Heart left ventricle (tissue), 16 donors: ENCODE data around the gene UVRAG. TPM values are rescaled to one million over a fixed set of nuclear protein-coding genes. Genes with fewer than 3 reads are reported as not detected.

Experiments used
- ATAC-seq, 4 donors: fragments of 200-7000 bp; cut with Tn5 transposase; one replicate each; pipeline ENCODE4 v1.9.1; 2020 to 2022; ENCODE audit warnings: moderate library complexity in 4 of 4, mild to moderate bottlenecking in 3 of 4, moderate number of reproducible peaks in 1 of 4
- DNase-seq, 5 donors: peaks; one replicate each; pipeline ENCODE4 v3.0.0-alpha.2; 2020
- H3K27ac ChIP-seq, 12 donors: fragments of 200-600 bp; sonication (generic) in 4 of 12; one replicate each; pipeline versions ENCODE4 v1.5.0 to v1.8.0; 2016 to 2022; ENCODE audit warnings: mild to moderate bottlenecking in 2 of 12
- H3K27me3 ChIP-seq, 9 donors: fragments of 200-600 bp; sonication (generic) in 2 of 9; one replicate each; pipeline versions ENCODE4 v1.5.1 to v1.8.0; 2016 to 2022; ENCODE audit warnings: mild to moderate bottlenecking in 3 of 9
- H3K36me3 ChIP-seq, 9 donors: fragments of 200-600 bp; sonication (generic) in 2 of 9; one replicate each; pipeline versions ENCODE4 v1.5.0 to v1.8.0; 2018 to 2022; ENCODE audit warnings: mild to moderate bottlenecking in 2 of 9
- H3K4me1 ChIP-seq, 12 donors: fragments of 200-600 bp; sonication (generic) in 4 of 12; one replicate each; pipeline versions ENCODE4 v1.5.0 to v1.8.0; 2016 to 2022; ENCODE audit warnings: mild to moderate bottlenecking in 3 of 12
- H3K4me3 ChIP-seq, 12 donors: fragments of 200-600 bp; sonication (generic) in 4 of 12; one replicate each; pipeline versions ENCODE4 v1.5.0 to v1.8.0; 2017 to 2022; ENCODE audit warnings: mild to moderate bottlenecking in 9 of 12, moderate library complexity in 4 of 12
- H3K9me3 ChIP-seq, 12 donors: fragments of 200-600 bp; sonication (generic) in 4 of 12; one replicate each; pipeline versions ENCODE4 v1.5.0 to v1.8.0; 2016 to 2022; ENCODE audit warnings: mild to moderate bottlenecking in 1 of 12
- POLR2A ChIP-seq, 2 donors: fragments of 450-650 bp; IDR thresholded peaks; one replicate each; pipeline ENCODE4 v1.6.1; 2017; ENCODE audit warnings: antibody characterized with exemption in 2 of 2, mild to moderate bottlenecking in 2 of 2, moderate library complexity in 2 of 2
- WGBS, 4 donors: extraction: QIAGEN DNeasy Blood & Tissue Kit in 2 of 4; methylation state at CpG; one replicate each; pipeline versions ENCODE4 v1.1.5 to v1.1.7; 2013 to 2018; 5-methylcytosine and 5-hydroxymethylcytosine counted together
- intact Hi-C, 10 donors: fragments of 100-400 bp; cut with DNase I; formaldehyde crosslinking; loops; one replicate each; pipeline versions ENCODE4 v1.11.1 to v1.14.2; 2022
- polyA plus RNA-seq, 2 donors: library from polyadenylated mRNA; stranded (reverse); fragments of 200-250 nt; gene quantifications; one replicate each; pipeline ENCODE4 v1.2.3, GENCODE V29; 2013
- total RNA-seq, 9 donors: library from RNA; depleted of rRNA in 2 of 9; stranded (reverse); fragments of >200 nt in 2 of 9; fragmentation: NEBNext Ultra II Directional in 3 of 9; extraction: Animal tissue kit (Norgen Biotek cat#: 25700) in 3 of 9; gene quantifications; one replicate each; pipeline versions ENCODE4 v1.1.0 to v1.2.4, GENCODE V29; 2016 to 2023
- TF ChIP-seq, protein P1 (sequence below), 12 donors: fragments of 200-600 bp; sonication (generic) in 4 of 12; IDR thresholded peaks; one replicate each; pipeline versions ENCODE4 v1.5.0 to v1.8.0; 2018 to 2022; ENCODE audit warnings: antibody characterized with exemption in 12 of 12, mild to moderate bottlenecking in 5 of 12
- donor health status: ischemic (EF 13 %, LVEDD 7.1; RV severe dilation, severe dysfunction).
- donor health status: healthy with polysubstance abuse.
- donor health status: DM: no; HTN: yes; CAD: no.
- donor health status: DM: no; HTN: no; CAD: no.
- donor health status: ischemic (EF 25% LVEDD 6.9; RV normal size, moderate dysfunction).
- donor health status: ischemic (EF 25% LVEDD 5.7; RV mildly dilated, moderate dysfunction).
- donor health status: healthy.
- donor health status: DM: yes; HTN: yes; CAD: no.
- donor health status: ischemic (EF 35%, LVEDD 5.7; RV mildly dilated, moderate dysfunction).
- donor health status: nonischemic (EF 11% LVEDD 7.7; RV severe dilation, severe dysfunction).
- donor health status: DM: yes; HTN: yes; CAD: no.
- donor health status: PGD.
- donor health status: ischemic (EF 29% LVEDD 5.4; RV normal size, mild dysfunction).
- donor health status: nonischemic (EF 23%, LVEDD 6.1; RV moderate dilation, normal function).

The UVRAG gene
- total and polyA plus RNA-seq, 11 donors = 4.5 to 22.6 (median 15.0) TPM

DNA sequence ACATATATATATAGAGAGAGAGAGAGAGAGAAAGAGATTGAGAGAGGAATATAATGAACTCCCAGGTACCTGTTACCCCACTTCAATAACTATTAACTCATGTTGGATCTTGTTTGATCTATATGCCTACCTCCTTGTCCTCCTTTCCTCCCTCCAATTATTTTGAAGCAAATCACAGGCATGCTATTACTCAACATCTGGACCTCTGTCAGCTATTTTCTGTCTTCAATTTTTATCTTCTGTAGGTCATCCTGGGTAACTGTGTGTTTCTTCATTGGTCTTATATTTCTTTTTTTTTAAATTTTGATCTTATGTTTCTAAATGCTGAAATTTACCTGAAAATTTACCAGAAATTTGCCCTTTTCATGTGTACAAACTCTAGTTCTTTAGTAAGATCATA is 24.8 kb downstream of the UVRAG start:
- no peak for ATAC-seq
- peaks cover 0 to 15% (median 4%) of the 10 kb centered on the region in 9 donors for H3K36me3 ChIP-seq

DNA sequence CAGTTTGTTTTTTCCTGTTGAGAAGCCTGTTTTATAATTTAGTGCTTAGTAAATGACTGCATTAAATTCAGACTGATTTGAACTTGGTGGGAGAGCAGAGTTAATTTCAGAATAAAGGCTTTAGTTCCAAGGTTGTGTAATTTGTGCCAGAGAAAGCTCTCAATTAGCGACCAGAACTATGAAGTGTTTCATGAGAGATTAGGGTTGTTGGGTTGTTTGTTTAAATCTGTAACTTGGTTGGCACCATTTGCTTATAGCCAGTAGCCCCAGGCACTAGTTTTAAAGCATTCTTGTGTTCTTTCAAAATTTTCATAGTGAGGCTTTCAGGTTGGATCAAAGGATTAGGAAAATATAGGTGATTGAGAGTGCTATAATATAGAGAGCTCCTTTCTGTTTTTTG is 25.5 kb downstream of the UVRAG start:
- intact Hi-C loops = no loop called here

More for the DNA sequence above, 24.8 kb downstream of the UVRAG start:
- intact Hi-C loops = no loop called here
- Histone ChIP-seq H3K27ac (no peak overlapping the region), H3K4me1 (peaks cover 0 to 45% (median 16%) of the 10 kb centered on the region in 12 donors), H3K27me3 (no peaks in the 10 kb centered on the region), H3K4me3 (no peak overlapping the region), H3K9me3 (no peaks in the 10 kb centered on the region)
- TF ChIP-seq, protein P1, sequence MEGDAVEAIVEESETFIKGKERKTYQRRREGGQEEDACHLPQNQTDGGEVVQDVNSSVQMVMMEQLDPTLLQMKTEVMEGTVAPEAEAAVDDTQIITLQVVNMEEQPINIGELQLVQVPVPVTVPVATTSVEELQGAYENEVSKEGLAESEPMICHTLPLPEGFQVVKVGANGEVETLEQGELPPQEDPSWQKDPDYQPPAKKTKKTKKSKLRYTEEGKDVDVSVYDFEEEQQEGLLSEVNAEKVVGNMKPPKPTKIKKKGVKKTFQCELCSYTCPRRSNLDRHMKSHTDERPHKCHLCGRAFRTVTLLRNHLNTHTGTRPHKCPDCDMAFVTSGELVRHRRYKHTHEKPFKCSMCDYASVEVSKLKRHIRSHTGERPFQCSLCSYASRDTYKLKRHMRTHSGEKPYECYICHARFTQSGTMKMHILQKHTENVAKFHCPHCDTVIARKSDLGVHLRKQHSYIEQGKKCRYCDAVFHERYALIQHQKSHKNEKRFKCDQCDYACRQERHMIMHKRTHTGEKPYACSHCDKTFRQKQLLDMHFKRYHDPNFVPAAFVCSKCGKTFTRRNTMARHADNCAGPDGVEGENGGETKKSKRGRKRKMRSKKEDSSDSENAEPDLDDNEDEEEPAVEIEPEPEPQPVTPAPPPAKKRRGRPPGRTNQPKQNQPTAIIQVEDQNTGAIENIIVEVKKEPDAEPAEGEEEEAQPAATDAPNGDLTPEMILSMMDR (IDR thresholded peaks at IDR 0.05) = no peak
- no peak for TF ChIP-seq POLR2A (IDR thresholded peaks at IDR 0.05)
- DNase-seq = no peak

DNA sequence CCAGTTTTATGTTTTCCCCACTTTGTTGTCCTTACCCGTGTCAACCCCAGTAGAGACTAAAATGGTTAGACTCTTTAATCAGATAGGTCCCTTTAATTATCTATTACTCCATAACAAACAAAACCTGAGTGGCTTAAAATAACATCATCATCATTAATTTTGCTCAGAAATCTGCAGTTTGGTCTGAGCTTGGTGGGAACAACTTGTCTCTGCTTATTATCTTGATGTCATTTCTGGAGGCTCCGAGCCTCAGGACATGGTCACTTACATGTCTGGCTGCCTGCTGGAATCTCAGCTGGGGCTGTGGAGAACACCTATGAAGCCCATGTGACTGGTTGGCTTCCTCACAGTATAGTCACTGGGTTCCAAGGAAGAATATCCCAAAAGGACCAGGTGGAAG is 26.7 kb downstream of the UVRAG start:
- H3K27me3 ChIP-seq = no peaks in the 10 kb centered on the region
- peaks cover 0 to 15% (median 4%) of the 10 kb centered on the region in 9 donors for H3K36me3 ChIP-seq
- no peak overlapping the region for H3K4me3 ChIP-seq
- intact Hi-C loops = no loop called here
- no peak for DNase-seq
- no peak overlapping the region for H3K27ac ChIP-seq
- no peak for ATAC-seq
- TF ChIP-seq POLR2A (IDR thresholded peaks at IDR 0.05) = no peak
- TF ChIP-seq, protein P1 (IDR thresholded peaks at IDR 0.05) = no peak
- WGBS, 4 donors = 72 to 83% (median 75%) methylated on average over 2 of the region's 2 CpGs
- peaks cover 0 to 3% (median 0%) of the 10 kb centered on the region in 12 donors for H3K9me3 ChIP-seq
- peaks cover 0 to 34% (median 16%) of the 10 kb centered on the region in 12 donors for H3K4me1 ChIP-seq

More for the DNA sequence above, 25.5 kb downstream of the UVRAG start:
- Histone ChIP-seq H3K4me3 (no peak overlapping the region), H3K27me3 (no peaks in the 10 kb centered on the region), H3K9me3 (peaks cover 0 to 3% (median 0%) of the 10 kb centered on the region in 12 donors), H3K36me3 (peaks cover 0 to 15% (median 4%) of the 10 kb centered on the region in 9 donors), H3K4me1 (peaks cover 0 to 45% (median 16%) of the 10 kb centered on the region in 12 donors), H3K27ac (no peak overlapping the region)
- DNase-seq (no peak), ATAC-seq (no peak)
- 38 to 48% (median 39%) methylated on average over 1 of the region's 1 CpG for WGBS, 4 donors
- TF ChIP-seq, protein P1 (IDR thresholded peaks at IDR 0.05) = no peak
- TF ChIP-seq POLR2A (IDR thresholded peaks at IDR 0.05) = no peak

DNA sequence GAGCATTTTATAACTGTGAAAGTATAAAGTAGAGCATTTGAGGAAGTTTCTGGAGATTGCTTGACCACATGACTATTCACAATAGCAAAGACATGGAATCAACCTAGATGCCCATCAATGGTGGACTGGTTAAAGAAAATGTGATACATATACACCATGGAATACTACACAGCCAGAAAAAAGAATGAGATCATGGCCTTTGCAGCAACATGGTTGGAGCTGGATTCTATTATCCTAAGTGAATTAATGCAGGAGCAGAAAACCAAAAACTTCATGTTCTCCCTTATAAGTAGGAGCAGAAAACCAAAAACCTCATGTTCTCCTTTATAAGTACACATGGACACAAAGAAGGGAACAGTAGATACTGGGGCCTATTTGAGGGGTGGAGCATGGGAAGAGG is 30.3 kb downstream of the UVRAG start:
- Histone ChIP-seq H3K4me3 (no peak overlapping the region), H3K27ac (no peak overlapping the region), H3K4me1 (peaks cover 0 to 28% (median 14%) of the 10 kb centered on the region in 12 donors), H3K9me3 (peaks cover 0 to 3% (median 0%) of the 10 kb centered on the region in 12 donors), H3K36me3 (no peaks in the 10 kb centered on the region), H3K27me3 (no peaks in the 10 kb centered on the region)
- DNase-seq = no peak
- intact Hi-C loops = no loop called here
- no peak for TF ChIP-seq POLR2A (IDR thresholded peaks at IDR 0.05)
- TF ChIP-seq, protein P1 (IDR thresholded peaks at IDR 0.05) = no peak
- no peak for ATAC-seq
